GM10248 (cell line): Measurements from ENCODE around the gene ITGB7.

ENCODE experiments used
- CTCF ChIA-PET: fragments of 300-600 bp; sonication (Branson Sonifier 250); formaldehyde crosslinking; extraction: SDS; loops from one replicate; lab custom pipeline; 2021; ENCODE audit warnings: antibody characterized with exemption; lab: Yijun Ruan, JAX
- POLR2A ChIA-PET: fragments of 350-650 bp; sonication (Branson Sonifier 250); formaldehyde crosslinking; extraction: SDS; loops from one replicate; lab custom pipeline; 2020; ENCODE audit warnings: antibody characterized with exemption; lab: Yijun Ruan, JAX
- DNase-seq: peaks from one replicate; pipeline ENCODE4 v3.0.0; 2012; ENCODE audit errors: extremely low spot score
- CTCF ChIP-seq: IDR thresholded peaks from 2 replicates; pipeline ENCODE4 v1.5.1; 2012; ENCODE audit warnings: mild to moderate bottlenecking, low read depth; ENCODE audit errors: extremely low read depth, missing control alignments, control extremely low read depth

Gene ITGB7

GRCh38 chr12:53251477-53252348, 44.7 kb upstream of the ITGB7 start:
- POLR2A ChIA-PET: no interaction called here
- TF ChIP-seq CTCF: peak; percentile 67
- DNase-seq: peak; percentile 93
- CTCF ChIA-PET: interaction anchor here (0.6 to 7.1 kb wide), 24 partner anchors 9 to 265 kb away, joined by 3 to 69 read pairs (median 3); partner anchors contain the start of genes AAAS, CSAD, ESPL1 and ITGB7

GRCh38 chr12:53245286-53245685, 38.2 kb upstream of the ITGB7 start:
- no peak for DNase-seq
- POLR2A ChIA-PET: no interaction called here
- CTCF ChIA-PET: interaction anchor here (0.9 to 2.1 kb wide), 3 partner anchors 30 to 42 kb away, joined by 3 to 7 read pairs (median 5); no protein-coding TSS in a partner anchor
- TF ChIP-seq CTCF: no peak

GRCh38 chr12:53244337-53244736, 37.3 kb upstream of the ITGB7 start:
- DNase-seq: no peak
- POLR2A ChIA-PET: interaction anchor here (0.6 kb wide), 1 partner anchor 227 kb away, joined by 8 read pairs; no protein-coding TSS in a partner anchor
- CTCF ChIA-PET: interaction anchor here (0.7 to 2.1 kb wide), 7 partner anchors 24 to 177 kb away, joined by 3 to 7 read pairs (median 3); partner anchors contain the start of gene ESPL1
- no peak for TF ChIP-seq CTCF

- no peak for DNase-seq
- POLR2A ChIA-PET: no interaction called here
- no peak for TF ChIP-seq CTCF
- CTCF ChIA-PET: interaction anchor here (1.0 to 4.5 kb wide), 8 partner anchors 9 to 79 kb away, joined by 3 to 40 read pairs (median 5); a partner anchor contains a TSS
These were observed 34.8 kb upstream of the ITGB7 start for GRCh38 chr12:53241623-53242412.

GRCh38 chr12:53239643-53240258, 32.7 kb upstream of the ITGB7 start:
- POLR2A ChIA-PET: no interaction called here
- no peak for DNase-seq
- CTCF ChIA-PET: interaction anchor here (1.6 to 4.5 kb wide), 4 partner anchors 11 to 81 kb away, joined by 3 to 40 read pairs (median 4); partner anchors contain the start of gene AAAS
- no peak for TF ChIP-seq CTCF
